Neural progenitor cell (in vitro differentiated cells): ENCODE data around the gene IL10RB. TPM values are rescaled to one million over a fixed set of nuclear protein-coding genes. Genes with fewer than 3 reads are reported as not detected.

Experiments
- DNase-seq: peaks from one replicate; pipeline ENCODE4 v3.0.0-alpha.2; 2016; ENCODE audit warnings: low spot score
- H2AFZ ChIP-seq: fragments of 200-600 bp; sonication (generic); replicated peaks from 2 replicates; pipeline ENCODE4 v1.6.1; 2016; ENCODE audit warnings: antibody characterized with exemption
- H3F3A ChIP-seq: fragments of 200-600 bp; sonication (generic); 2 replicates; pipeline ENCODE4 v1.6.1; 2016; ENCODE audit warnings: antibody characterized with exemption, low read depth
- H3K27ac ChIP-seq: fragments of 200-600 bp; sonication (generic); 2 replicates; pipeline ENCODE4 v1.5.1; 2016; ENCODE audit warnings: mild to moderate bottlenecking
- H3K27me3 ChIP-seq: fragments of 200-600 bp; sonication (generic); 2 replicates; pipeline ENCODE4 v1.6.1; 2016; ENCODE audit warnings: mild to moderate bottlenecking, moderate library complexity
- H3K36me3 ChIP-seq: fragments of 200-600 bp; sonication (generic); 2 replicates; pipeline ENCODE4 v1.5.1; 2016
- H3K4me1 ChIP-seq: fragments of 200-600 bp; sonication (generic); 2 replicates; pipeline ENCODE4 v1.6.1; 2016; ENCODE audit warnings: mixed run types
- H3K4me2 ChIP-seq: fragments of 200-600 bp; sonication (generic); 2 replicates; pipeline ENCODE4 v1.6.1; 2016
- H3K4me3 ChIP-seq: fragments of 200-600 bp; sonication (generic); 2 replicates; pipeline ENCODE4 v1.5.1; 2016
- H3K79me2 ChIP-seq: fragments of 200-600 bp; sonication (generic); 2 replicates; pipeline ENCODE4 v1.6.1; 2016; ENCODE audit warnings: low read depth
- H3K9ac ChIP-seq: fragments of 200-600 bp; sonication (generic); 2 replicates; pipeline ENCODE4 v1.6.1; 2016
- H3K9me3 ChIP-seq: fragments of 200-600 bp; sonication (generic); 2 replicates; pipeline ENCODE4 v1.5.1; 2016; ENCODE audit warnings: low read depth
- H4K20me1 ChIP-seq: fragments of 200-600 bp; sonication (generic); 2 replicates; pipeline ENCODE4 v1.6.1; 2016; ENCODE audit warnings: low read depth
- H3K27ac Mint-ChIP-seq: 3 replicates; pipeline ENCODE4 v1.8.0; 2021; ENCODE audit warnings: mixed read lengths
- H3K27me3 Mint-ChIP-seq: 2 replicates; pipeline ENCODE4 v1.8.0; 2022; ENCODE audit warnings: low read depth, mild to moderate bottlenecking, inconsistent platforms, moderate library complexity, mixed read lengths; ENCODE audit not compliant: insufficient read depth
- H3K36me3 Mint-ChIP-seq: 3 replicates; pipeline ENCODE4 v1.8.0; 2021; ENCODE audit warnings: mixed read lengths
- H3K4me1 Mint-ChIP-seq: 3 replicates; pipeline ENCODE4 v1.8.0; 2021; ENCODE audit warnings: mixed read lengths
- H3K4me3 Mint-ChIP-seq: 3 replicates; pipeline ENCODE4 v1.8.0; 2021; ENCODE audit warnings: mild to moderate bottlenecking, moderate library complexity, mixed read lengths
- H3K9me3 Mint-ChIP-seq: 3 replicates; pipeline ENCODE4 v1.8.0; 2020; ENCODE audit warnings: mixed read lengths
- CTCF ChIP-seq: fragments of 200-600 bp; sonication (generic); IDR thresholded peaks from 2 replicates; pipeline ENCODE4 v1.5.1; 2017; ENCODE audit warnings: antibody characterized with exemption, mild to moderate bottlenecking
- EZH2 ChIP-seq: fragments of 200-600 bp; sonication (generic); IDR thresholded peaks from 2 replicates; pipeline ENCODE4 v1.6.1; 2017; ENCODE audit warnings: antibody characterized with exemption, mild to moderate bottlenecking, moderate library complexity
- EZH2phosphoT487 ChIP-seq: fragments of 200-600 bp; sonication (generic); IDR thresholded peaks from 2 replicates; pipeline ENCODE4 v1.6.1; 2017; ENCODE audit warnings: antibody characterized with exemption
- total RNA-seq: library from RNA; depleted of rRNA; stranded (reverse); fragments of >200 nt; gene quantifications from 2 replicates; pipeline ENCODE4 v1.2.3, GENCODE V29; 2015; ENCODE audit warnings: low replicate concordance

IL10RB gene
- total RNA-seq, 1 donor from 2014 or later, result 3.1 TPM

GRCh38 chr21:33262921-33263320, 3.2 kb upstream of the IL10RB start:
- Histone ChIP-seq H3K9ac (no peak overlapping the region), H3K36me3 (no peaks in the 10 kb centered on the region), H3K4me2 (no peak overlapping the region), H3K79me2 (no peaks in the 10 kb centered on the region), H3K4me1 (peaks cover 4% of the 10 kb centered on the region), H3F3A (peaks cover 22% of the 10 kb centered on the region), H2AFZ (no peak overlapping the region), H3K27ac (no peak overlapping the region), H3K27me3 (peaks cover 20% of the 10 kb centered on the region), H3K4me3 (no peak overlapping the region), H4K20me1 (peaks cover 14% of the 10 kb centered on the region), H3K9me3 (no peaks in the 10 kb centered on the region)
- Mint-ChIP-seq H3K36me3 (peaks cover 16% of the 10 kb centered on the region), H3K27ac (no peak overlapping the region), H3K4me1 (peaks cover 16% of the 10 kb centered on the region), H3K4me3 (no peak overlapping the region), H3K9me3 (no peaks in the 10 kb centered on the region), H3K27me3 (peaks cover 4% of the 10 kb centered on the region)
- TF ChIP-seq EZH2, result no peak
- no peak for TF ChIP-seq EZH2phosphoT487
- no peak for TF ChIP-seq CTCF
- no peak for DNase-seq

GRCh38 chr21:33264561-33264960, 1.6 kb upstream of the IL10RB start:
- Histone ChIP-seq H3K27me3 (peaks cover 20% of the 10 kb centered on the region), H3K9ac (no peak overlapping the region), H3K36me3 (no peaks in the 10 kb centered on the region), H4K20me1 (peaks cover 14% of the 10 kb centered on the region), H3K4me1 (peaks cover 4% of the 10 kb centered on the region), H3K27ac (no peak overlapping the region), H2AFZ (no peak overlapping the region), H3F3A (peaks cover 22% of the 10 kb centered on the region), H3K4me3 (no peak overlapping the region), H3K79me2 (no peaks in the 10 kb centered on the region), H3K4me2 (no peak overlapping the region), H3K9me3 (no peaks in the 10 kb centered on the region)
- H3K9me3 Mint-ChIP-seq, result no peaks in the 10 kb centered on the region
- peaks cover 19% of the 10 kb centered on the region for H3K4me1 Mint-ChIP-seq
- no peak overlapping the region for H3K27ac Mint-ChIP-seq
- peaks cover 14% of the 10 kb centered on the region for H3K36me3 Mint-ChIP-seq
- TF ChIP-seq EZH2, result no peak
- TF ChIP-seq EZH2phosphoT487, result no peak
- no peak for TF ChIP-seq CTCF
- DNase-seq, result no peak
- H3K4me3 Mint-ChIP-seq, result no peak overlapping the region
- H3K27me3 Mint-ChIP-seq, result peaks cover 9% of the 10 kb centered on the region

- H3K36me3 ChIP-seq, result no peaks in the 10 kb centered on the region
- Mint-ChIP-seq H3K27me3 (peaks cover 9% of the 10 kb centered on the region), H3K4me3 (peak overlapping the region; percentile 84), H3K27ac (peak overlapping the region; percentile 67), H3K4me1 (peaks cover 19% of the 10 kb centered on the region), H3K9me3 (no peaks in the 10 kb centered on the region), H3K36me3 (peaks cover 14% of the 10 kb centered on the region)
- peaks cover 20% of the 10 kb centered on the region for H3K27me3 ChIP-seq
- no peak for TF ChIP-seq EZH2phosphoT487
- TF ChIP-seq CTCF, result no peak
- TF ChIP-seq EZH2, result no peak
- no peaks in the 10 kb centered on the region for H3K9me3 ChIP-seq
- peaks cover 14% of the 10 kb centered on the region for H4K20me1 ChIP-seq
- no peak overlapping the region for H3K27ac ChIP-seq
- H3K9ac ChIP-seq, result no peak overlapping the region
- peak overlapping the region; percentile 76 for H3K4me2 ChIP-seq
- H2AFZ ChIP-seq, result peak overlapping the region; percentile 57
- peak overlapping the region; percentile 68 for H3K4me3 ChIP-seq
- H3K79me2 ChIP-seq, result no peaks in the 10 kb centered on the region
- peaks cover 22% of the 10 kb centered on the region for H3F3A ChIP-seq
- peak; percentile 45 for DNase-seq
- H3K4me1 ChIP-seq, result peaks cover 4% of the 10 kb centered on the region
Measured at GRCh38 chr21:33265664-33266049, 510 bp upstream of the IL10RB start.

GRCh38 chr21:33266789-33267135, 595 bp downstream of the IL10RB start:
- H3K27ac Mint-ChIP-seq, result no peak overlapping the region
- H3K9ac ChIP-seq, result no peak overlapping the region
- peak overlapping the region; percentile 57 for H2AFZ ChIP-seq

More at GRCh38 chr21:33266789-33267135, 595 bp downstream of the IL10RB start:
- Mint-ChIP-seq H3K27me3 (peaks cover 11% of the 10 kb centered on the region), H3K36me3 (peaks cover 16% of the 10 kb centered on the region), H3K4me1 (peaks cover 19% of the 10 kb centered on the region), H3K9me3 (no peaks in the 10 kb centered on the region), H3K4me3 (peak overlapping the region; percentile 90)
- Histone ChIP-seq H3K27me3 (peaks cover 20% of the 10 kb centered on the region), H3K36me3 (no peaks in the 10 kb centered on the region), H3K4me3 (peak overlapping the region; percentile 68), H3K27ac (no peak overlapping the region), H4K20me1 (peaks cover 14% of the 10 kb centered on the region), H3K4me2 (peak overlapping the region; percentile 76), H3K9me3 (no peaks in the 10 kb centered on the region), H3K79me2 (no peaks in the 10 kb centered on the region), H3F3A (peaks cover 22% of the 10 kb centered on the region), H3K4me1 (peaks cover 4% of the 10 kb centered on the region)
- no peak for TF ChIP-seq EZH2phosphoT487
- TF ChIP-seq EZH2, result no peak
- TF ChIP-seq CTCF, result no peak
- DNase-seq, result no peak
